HCT116 (cell line): ENCODE data around the gene LKAAEAR1. TPM values are rescaled to one million over a fixed set of nuclear protein-coding genes. Genes with fewer than 3 reads are reported as not detected.

ENCODE experiments used
- ATAC-seq: fragments of 200-7000 bp; cut with Tn5 transposase; 2 replicates; pipeline ENCODE4 v1.9.1; 2020; ENCODE audit warnings: mild to moderate bottlenecking, moderate library complexity
- BruUV-seq: library from RNA; stranded (reverse); fragments of 400-500 nt; replicated peaks from 2 replicates; lab custom pipeline; 2021; lab: Mats Ljungman, UMichigan
- CTCF ChIA-PET: fragments of 300-600 bp; sonication (Branson Sonifier 250); formaldehyde crosslinking; loops from one replicate; lab custom pipeline; 2021; ENCODE audit warnings: antibody characterized with exemption; lab: Charles Lee
- POLR2A ChIA-PET: fragments of 300-600, 350-600 bp; sonication (Branson Sonifier 250); formaldehyde crosslinking; loops from one replicate; lab custom pipeline; 2021; ENCODE audit warnings: antibody characterized with exemption; lab: Charles Lee
- RAD21 ChIA-PET, 2 experiments: fragments of 300-600 bp; sonication (Branson Sonifier 250); formaldehyde crosslinking; loops; one replicate each; lab custom pipeline; 2023; ENCODE audit warnings: low total read pairs in 2 of 2; ENCODE audit not compliant: uncharacterized antibody in 2 of 2, unreplicated experiment in 2 of 2, low non-redundant PET in 1 of 2; lab: Charles Lee
- DNase-seq: peaks from one replicate; pipeline ENCODE4 v3.0.0-alpha.2; 2010; ENCODE audit warnings: low read depth, low spot score
- H2AFZ ChIP-seq: fragments of 200-600 bp; shearing (Covaris generic), sonication (generic); 2 replicates; pipeline ENCODE4 v1.6.1; 2017; ENCODE audit warnings: low read depth, mixed run types, mixed read lengths, antibody characterized with exemption, low read length; ENCODE audit not compliant: poor library complexity, severe bottlenecking
- H3K27ac ChIP-seq: 2 replicates; pipeline ENCODE4 v1.5.1; 2012; ENCODE audit warnings: low read depth, low read length
- H3K27me3 ChIP-seq: fragments of 200-600 bp; sonication (generic); 2 replicates; pipeline ENCODE4 v1.6.1; 2016; ENCODE audit warnings: mixed run types, low read length, mixed read lengths; ENCODE audit not compliant: insufficient read depth
- H3K36me3 ChIP-seq, 2 experiments: fragments of 200-500 bp in 1 of 2; fragments of 200-600 bp in 1 of 2; sonication (Bioruptor generic) in 1 of 2; sonication (generic) in 1 of 2; 2 replicates each; pipeline versions ENCODE4 v1.5.1 to v1.6.1; 2014 to 2016; ENCODE audit warnings: low read length in 2 of 2, inconsistent platforms in 1 of 2, mixed read lengths in 1 of 2, mixed run types in 1 of 2; ENCODE audit not compliant: insufficient read depth in 2 of 2, control insufficient read depth in 1 of 2
- H3K4me1 ChIP-seq, 2 experiments: fragments of 200-600 bp in 1 of 2; sonication (generic) in 1 of 2; 2 replicates each; pipeline versions ENCODE4 v1.5.1 to v1.6.1; 2012 to 2017; ENCODE audit warnings: low read length in 2 of 2, inconsistent platforms in 1 of 2, mild to moderate bottlenecking in 1 of 2, mixed read lengths in 1 of 2, mixed run types in 1 of 2, moderate library complexity in 1 of 2; ENCODE audit not compliant: insufficient read depth in 2 of 2, control insufficient read depth in 1 of 2
- H3K4me2 ChIP-seq: fragments of 200-600 bp; sonication (generic); 2 replicates; pipeline ENCODE4 v1.6.1; 2017; ENCODE audit warnings: mixed run types, low read length, mixed read lengths
- H3K4me3 ChIP-seq, 2 experiments: fragments of 200-600 bp in 1 of 2; sonication (generic) in 1 of 2; replicated peaks in 1 of 2; 2 replicates each; pipeline ENCODE4 v1.5.1; 2011 to 2016; ENCODE audit warnings: low read length in 2 of 2, control low read depth in 1 of 2, low read depth in 1 of 2, mild to moderate bottlenecking in 1 of 2, mixed read lengths in 1 of 2, mixed run types in 1 of 2
- H3K79me2 ChIP-seq: fragments of 200-600 bp; sonication (generic); 2 replicates; pipeline ENCODE4 v1.6.1; 2017; ENCODE audit warnings: mild to moderate bottlenecking, mixed run types, low read length, moderate library complexity, mixed read lengths; ENCODE audit not compliant: insufficient read depth
- H3K9ac ChIP-seq: fragments of 200-600 bp; sonication (generic); 2 replicates; pipeline ENCODE4 v1.6.1; 2016; ENCODE audit warnings: low read length, mixed read lengths
- H3K9me2 ChIP-seq: fragments of 200-600 bp; sonication (generic), shearing (Covaris generic); 2 replicates; pipeline ENCODE4 v1.6.1; 2017; ENCODE audit warnings: mixed run types, mild to moderate bottlenecking, moderate library complexity; ENCODE audit not compliant: insufficient read depth
- H3K9me3 ChIP-seq, 2 experiments: fragments of 200-500 bp in 1 of 2; fragments of 200-600 bp in 1 of 2; sonication (Bioruptor generic) in 1 of 2; sonication (generic) in 1 of 2; 2 replicates each; pipeline ENCODE4 v1.6.1; 2014 to 2017; ENCODE audit warnings: low read length in 2 of 2, mixed read lengths in 2 of 2, inconsistent platforms in 1 of 2, low read depth in 1 of 2, mild to moderate bottlenecking in 1 of 2, mixed run types in 1 of 2, moderate library complexity in 1 of 2; ENCODE audit not compliant: control insufficient read depth in 1 of 2, insufficient read depth in 1 of 2
- H4K20me1 ChIP-seq: fragments of 200-600 bp; sonication (generic), shearing (Covaris generic); 2 replicates; pipeline ENCODE4 v1.6.1; 2017; ENCODE audit warnings: mixed run types, mild to moderate bottlenecking, moderate library complexity; ENCODE audit not compliant: insufficient read depth
- EGR1 ChIP-seq: IDR thresholded peaks from 2 replicates; pipeline ENCODE4 v1.6.1; 2012; ENCODE audit warnings: low read depth
- EZH2 ChIP-seq: fragments of 200-600 bp; sonication (generic); IDR thresholded peaks from 2 replicates; pipeline ENCODE4 v1.6.1; 2017; ENCODE audit warnings: antibody characterized with exemption, mixed run types
- FOSL1 ChIP-seq: IDR thresholded peaks from 2 replicates; pipeline ENCODE4 v1.6.1; 2012; ENCODE audit warnings: low read depth
- MAX ChIP-seq: IDR thresholded peaks from 2 replicates; pipeline ENCODE4 v1.6.1; 2012
- POLR2A ChIP-seq: IDR thresholded peaks from 2 replicates; pipeline ENCODE4 v1.7.0; 2011; ENCODE audit warnings: borderline replicate concordance; ENCODE audit not compliant: insufficient read depth, insufficient read length; ENCODE audit errors: extremely low read depth
- POLR2AphosphoS5 ChIP-seq: IDR thresholded peaks from 2 replicates; pipeline ENCODE4 v1.6.1; 2011; ENCODE audit warnings: mild to moderate bottlenecking, low read depth, low read length, moderate library complexity
- RAD21 ChIP-seq: IDR thresholded peaks from 2 replicates; pipeline ENCODE4 v1.6.1; 2012; ENCODE audit warnings: low read depth, mild to moderate bottlenecking
- REST ChIP-seq: IDR thresholded peaks from 2 replicates; pipeline ENCODE4 v1.6.1; 2012; ENCODE audit warnings: low read depth
- SP1 ChIP-seq: IDR thresholded peaks from 2 replicates; pipeline ENCODE4 v1.6.1; 2012; ENCODE audit warnings: low read depth
- SRF ChIP-seq: IDR thresholded peaks from 2 replicates; pipeline ENCODE4 v1.6.1; 2012; ENCODE audit warnings: low read depth
- TCF7L2 ChIP-seq: IDR thresholded peaks from 2 replicates; pipeline ENCODE4 v1.7.0; 2011; ENCODE audit warnings: borderline replicate concordance, inconsistent platforms; ENCODE audit not compliant: insufficient read depth, insufficient read length; ENCODE audit errors: extremely low read depth
- YY1 ChIP-seq: IDR thresholded peaks from 2 replicates; pipeline ENCODE4 v1.6.1; 2011; ENCODE audit warnings: low read length, low read depth, moderate library complexity, mild to moderate bottlenecking; ENCODE audit not compliant: insufficient replicate concordance; ENCODE audit errors: extremely low read depth
- ZBTB33 ChIP-seq: IDR thresholded peaks from 2 replicates; pipeline ENCODE4 v1.6.1; 2011; ENCODE audit warnings: mild to moderate bottlenecking, low read length, moderate library complexity; ENCODE audit not compliant: insufficient replicate concordance; ENCODE audit errors: extremely low read depth
- ZFX ChIP-seq: fragments of 450-650 bp; IDR thresholded peaks from 2 replicates; pipeline ENCODE4 v1.6.1; 2017
- intact Hi-C: fragments of 100-400 bp; cut with micrococcal nuclease; formaldehyde crosslinking; loops from 2 replicates; pipeline ENCODE4 v1.10.0; 2022
- total RNA-seq: library from RNA; stranded (reverse); gene quantifications from one replicate; pipeline ENCODE4 v1.2.1, GENCODE V29; 2021; ENCODE audit not compliant: unreplicated experiment

LKAAEAR1 gene
- total RNA-seq, 1 experiment from 2014 or later, result not detected

- TF ChIP-seq SRF (no peak), EZH2 (no peak), POLR2AphosphoS5 (no peak), MAX (no peak)
Measured at GRCh38 chr20:64113796-64114355, 29.7 kb upstream of the LKAAEAR1 start (continued).

- H3K4me3 ChIP-seq, result no peak overlapping the region
- BruUV-seq, result no TSS peak
- no peak for TF ChIP-seq FOSL1
- TF ChIP-seq YY1, result no peak
- TF ChIP-seq POLR2AphosphoS5, result no peak
- no peak for TF ChIP-seq POLR2A
- TF ChIP-seq SP1, result no peak
- no peak for TF ChIP-seq ZBTB33
- no peak for TF ChIP-seq REST
- TF ChIP-seq TCF7L2, result no peak
- TF ChIP-seq RAD21, result no peak
- no peak for TF ChIP-seq EGR1
- TF ChIP-seq MAX, result no peak
- TF ChIP-seq ZFX, result no peak
- no peak for TF ChIP-seq EZH2
- no peaks in the 10 kb centered on the region for H3K79me2 ChIP-seq
- RAD21 ChIA-PET, result no interaction called here
- H3K4me2 ChIP-seq, result no peak overlapping the region
- no peaks in the 10 kb centered on the region for H3K9me3 ChIP-seq
- H3K27ac ChIP-seq, result no peak overlapping the region
- H3K36me3 ChIP-seq, result no peaks in the 10 kb centered on the region
- H2AFZ ChIP-seq, result no peak overlapping the region
- intact Hi-C loops, result no loop called here
- H3K4me1 ChIP-seq, result no peaks in the 10 kb centered on the region
- POLR2A ChIA-PET, result no interaction called here
- H4K20me1 ChIP-seq, result no peaks in the 10 kb centered on the region
- H3K27me3 ChIP-seq, result no peaks in the 10 kb centered on the region
- DNase-seq (no peak), ATAC-seq (no peak)
- CTCF ChIA-PET, result no interaction called here
- no peaks in the 10 kb centered on the region for H3K9me2 ChIP-seq
- H3K9ac ChIP-seq, result no peak overlapping the region
Measured at GRCh38 chr20:64113444-64113775, 29.2 kb upstream of the LKAAEAR1 start.
